Ammon's horn (tissue), 1 donor: ENCODE data around the gene TNS3.

Source experiments
- DNase-seq: peaks from one replicate; pipeline ENCODE4 v3.0.0-alpha.2; 2016; ENCODE audit warnings: low spot score

Gene TNS3

GRCh38 chr7:47258798-47259197 is 323.1 kb downstream of the TNS3 start:
- DNase-seq, result no peak

- no peak for DNase-seq
Observed at GRCh38 chr7:47256016-47256415, 325.9 kb downstream of the TNS3 start.

DNA sequence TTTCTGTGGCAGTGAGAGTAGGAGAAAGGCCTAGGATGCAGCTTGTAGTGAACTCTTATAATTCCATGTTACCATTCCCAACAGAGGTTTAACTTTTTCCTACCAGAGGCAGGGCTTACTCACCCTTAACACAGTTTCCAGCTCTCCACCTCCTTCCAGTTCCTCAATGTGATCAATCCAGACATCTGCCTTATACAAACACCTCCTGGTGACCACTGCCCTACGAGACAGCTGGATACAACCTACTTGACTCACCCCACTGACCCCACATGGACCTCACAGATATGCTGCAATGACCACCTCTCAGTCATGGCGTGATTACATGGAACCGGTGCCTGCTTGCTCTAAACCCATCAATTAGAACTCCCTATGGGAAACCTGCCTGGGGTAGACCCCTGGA is 326.5 kb downstream of the TNS3 start:
- no peak for DNase-seq

- DNase-seq, result no peak
Observed at GRCh38 chr7:47255007-47255406, 326.9 kb downstream of the TNS3 start.

DNA sequence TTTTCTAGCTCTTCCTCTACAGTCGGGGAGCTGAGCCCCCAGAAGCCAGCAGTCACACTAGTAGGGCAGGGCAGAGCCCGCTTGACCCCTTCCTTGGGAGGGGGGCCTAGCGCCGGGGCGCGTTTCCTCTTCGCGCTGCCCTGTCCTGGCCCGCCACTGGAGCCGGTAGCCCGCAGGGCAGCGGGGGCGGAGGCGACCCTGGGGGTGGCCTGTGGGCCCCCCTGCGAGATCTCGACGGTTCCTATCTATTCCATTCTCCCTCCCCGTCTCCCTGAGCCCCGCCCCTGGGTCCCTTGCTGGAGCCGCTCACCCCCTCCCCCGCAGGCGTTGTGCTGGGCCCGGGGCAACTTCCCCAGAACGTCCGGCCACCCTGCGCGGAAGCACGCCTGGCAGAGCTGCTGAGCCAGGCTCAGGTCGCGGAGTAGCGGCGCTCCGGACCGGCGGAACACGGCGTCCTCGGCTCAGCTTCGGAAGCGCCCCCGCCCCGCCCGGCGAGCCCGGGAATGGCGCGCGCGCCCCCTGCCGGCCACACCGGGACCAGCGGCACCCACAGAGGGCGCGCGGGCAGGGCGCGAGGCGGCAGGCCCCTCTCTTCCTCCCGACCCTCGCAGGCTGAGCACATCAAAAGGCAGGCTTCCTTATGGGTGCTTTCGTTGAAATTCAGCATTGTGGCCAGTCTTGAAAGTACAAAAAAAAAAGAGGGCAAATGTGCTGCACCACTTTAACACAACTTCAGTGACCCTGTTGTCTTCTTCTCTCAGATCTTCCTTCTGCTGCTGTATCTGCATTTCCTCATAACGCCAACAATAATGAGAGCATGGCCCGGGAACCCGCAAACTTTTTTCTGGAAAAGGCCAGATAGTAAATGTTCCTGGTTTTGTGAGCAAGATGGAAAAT is 327.6 kb downstream of the TNS3 start:
- peak; percentile 77 for DNase-seq

- peak; percentile 37 for DNase-seq
Observed at GRCh38 chr7:47253650-47254080, 328.2 kb downstream of the TNS3 start.

GRCh38 chr7:47252675-47253074 is 329.2 kb downstream of the TNS3 start:
- DNase-seq, result no peak

- DNase-seq, result no peak
Observed at GRCh38 chr7:47249361-47249760, 332.6 kb downstream of the TNS3 start.

GRCh38 chr7:47248797-47249196 is 333.1 kb downstream of the TNS3 start:
- DNase-seq, result no peak

GRCh38 chr7:47247132-47247531 is 334.8 kb downstream of the TNS3 start:
- no peak for DNase-seq

DNA sequence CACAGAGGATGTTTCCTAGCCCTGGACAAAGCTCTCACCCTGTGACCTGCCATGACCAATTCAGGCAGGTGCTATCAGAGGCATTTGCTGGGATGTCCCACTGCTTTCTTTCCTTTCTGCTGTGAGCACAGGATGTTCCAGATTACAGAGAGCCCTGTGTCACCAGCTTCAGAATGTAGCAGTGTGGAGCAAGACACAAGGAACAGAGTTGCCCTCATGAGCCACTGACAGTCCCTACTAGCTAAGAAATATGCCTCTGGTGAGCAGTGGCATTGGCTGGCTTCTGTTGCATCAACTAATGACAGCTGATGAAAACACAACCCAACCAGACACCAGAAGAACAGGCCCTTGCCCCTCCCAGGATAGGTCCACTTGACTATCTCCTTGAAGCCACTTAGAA is 337.2 kb downstream of the TNS3 start:
- DNase-seq, result no peak

DNA sequence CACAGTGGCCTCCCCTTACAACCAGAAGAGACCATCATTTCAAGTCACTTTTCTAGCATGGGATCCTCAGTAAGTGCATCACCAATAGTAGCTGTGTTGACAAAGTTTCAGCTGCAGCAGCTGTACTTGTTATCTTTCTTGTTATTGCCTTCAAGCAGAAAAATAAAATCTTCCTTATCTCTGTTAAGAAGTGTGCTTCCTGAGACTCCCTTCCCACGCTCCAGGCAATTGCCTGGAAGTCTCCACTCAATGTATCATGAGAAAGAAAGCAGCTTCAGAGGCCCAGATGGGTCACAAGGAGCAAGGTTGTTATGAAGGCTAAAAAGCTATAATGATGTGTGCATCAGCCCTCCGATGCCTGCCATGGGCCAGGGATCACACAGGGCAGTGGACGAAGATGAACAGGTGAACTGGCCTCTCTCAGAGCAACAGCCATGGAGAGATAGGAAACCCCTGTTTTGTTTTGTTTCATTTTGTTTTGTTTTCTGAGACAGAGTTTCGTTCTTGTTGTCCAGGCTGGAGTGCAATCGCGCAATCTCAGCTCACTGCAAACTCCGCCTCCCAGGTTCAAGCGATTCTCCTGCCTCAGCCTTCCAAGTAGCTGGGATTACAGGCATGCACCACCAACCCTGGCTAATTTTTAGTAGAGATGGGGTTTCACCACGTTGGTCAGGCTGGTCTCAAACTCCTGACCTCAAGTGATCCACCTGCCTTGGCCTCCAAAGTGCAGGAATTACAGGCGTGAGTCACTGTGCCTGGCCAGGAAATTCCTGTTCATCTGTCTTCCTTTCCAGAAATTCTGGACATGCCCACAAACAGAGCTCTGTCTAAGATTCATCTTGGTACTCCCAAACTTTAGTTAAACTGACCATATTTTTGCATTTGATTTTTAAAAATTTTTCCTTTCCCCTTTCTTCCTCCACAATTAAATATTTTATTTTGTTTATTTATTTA is 340.5 kb downstream of the TNS3 start:
- no peak for DNase-seq

DNA sequence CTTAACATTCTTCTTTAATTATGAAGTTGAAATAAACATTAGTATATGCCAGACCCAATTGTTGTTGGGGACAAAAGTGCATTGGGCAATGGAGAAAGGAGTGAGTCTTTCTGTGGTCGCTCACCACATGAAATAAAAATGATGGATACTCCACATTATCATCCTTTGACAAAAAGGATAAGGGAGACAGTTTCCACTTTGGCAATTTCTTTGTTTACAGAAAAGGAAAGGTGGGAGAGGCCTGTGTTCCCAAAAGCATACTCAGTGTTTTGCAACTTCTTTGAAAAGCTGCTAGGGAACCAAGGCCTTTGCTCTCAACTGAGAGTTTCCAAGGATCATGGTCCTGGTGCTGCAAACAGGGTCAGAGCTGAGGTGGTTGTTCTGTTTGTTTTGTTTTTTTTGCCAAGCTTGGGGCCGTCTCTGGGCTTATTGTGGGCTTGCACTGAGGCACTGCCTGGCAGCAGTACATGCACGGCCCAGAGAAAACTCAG is 341.9 kb downstream of the TNS3 start:
- no peak for DNase-seq

DNA sequence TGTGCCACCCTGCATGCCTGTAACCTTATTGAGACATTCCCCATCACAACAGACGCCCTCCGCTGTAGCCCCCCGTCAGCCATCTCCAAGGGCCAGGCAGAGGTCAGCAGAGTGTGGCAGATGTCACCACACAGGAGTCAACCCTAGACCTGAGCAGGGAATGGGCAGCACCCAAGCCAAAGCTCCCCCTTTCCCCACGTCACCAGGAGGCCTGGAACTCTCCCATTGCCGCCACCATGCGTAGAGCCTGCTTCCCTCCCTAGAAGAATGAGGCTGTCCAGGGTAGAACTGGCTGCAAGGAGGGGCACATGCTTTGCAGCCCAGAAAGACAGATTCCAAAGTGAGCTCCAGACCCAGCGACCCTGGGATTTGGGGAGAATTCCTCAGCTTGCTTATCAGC is 342.9 kb downstream of the TNS3 start:
- DNase-seq, result no peak

DNA sequence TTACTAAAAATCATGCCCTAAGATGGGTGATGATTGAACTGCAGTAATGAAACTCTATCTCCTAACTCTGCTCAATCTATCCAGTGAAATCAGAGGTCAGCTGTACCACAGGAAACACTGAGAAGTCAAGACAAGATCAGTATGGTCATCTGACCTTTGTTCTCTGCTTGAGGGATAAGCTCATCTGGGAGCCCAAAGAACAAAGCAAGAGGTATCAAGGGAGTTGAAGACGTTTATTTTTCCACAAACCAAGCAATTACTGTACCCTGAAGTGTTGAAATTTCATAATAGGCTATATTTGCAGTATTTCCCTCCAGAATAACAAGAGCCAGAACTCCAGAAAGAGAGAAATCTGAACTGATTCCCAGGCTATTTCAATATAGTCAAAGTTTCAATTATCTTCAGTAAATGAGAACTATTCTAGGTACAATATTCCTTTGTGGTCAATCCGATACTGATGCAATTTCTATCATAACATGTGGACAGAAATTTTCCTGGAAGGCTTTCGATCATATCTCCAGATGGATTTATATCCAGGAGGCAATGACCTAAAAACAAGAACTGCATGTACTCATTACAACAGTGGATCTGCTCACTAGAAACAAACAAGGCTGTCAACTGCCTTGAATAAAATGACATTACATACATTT is 345.3 kb downstream of the TNS3 start:
- DNase-seq, result no peak

GRCh38 chr7:47233996-47234395 is 347.9 kb downstream of the TNS3 start:
- DNase-seq, result no peak

DNA sequence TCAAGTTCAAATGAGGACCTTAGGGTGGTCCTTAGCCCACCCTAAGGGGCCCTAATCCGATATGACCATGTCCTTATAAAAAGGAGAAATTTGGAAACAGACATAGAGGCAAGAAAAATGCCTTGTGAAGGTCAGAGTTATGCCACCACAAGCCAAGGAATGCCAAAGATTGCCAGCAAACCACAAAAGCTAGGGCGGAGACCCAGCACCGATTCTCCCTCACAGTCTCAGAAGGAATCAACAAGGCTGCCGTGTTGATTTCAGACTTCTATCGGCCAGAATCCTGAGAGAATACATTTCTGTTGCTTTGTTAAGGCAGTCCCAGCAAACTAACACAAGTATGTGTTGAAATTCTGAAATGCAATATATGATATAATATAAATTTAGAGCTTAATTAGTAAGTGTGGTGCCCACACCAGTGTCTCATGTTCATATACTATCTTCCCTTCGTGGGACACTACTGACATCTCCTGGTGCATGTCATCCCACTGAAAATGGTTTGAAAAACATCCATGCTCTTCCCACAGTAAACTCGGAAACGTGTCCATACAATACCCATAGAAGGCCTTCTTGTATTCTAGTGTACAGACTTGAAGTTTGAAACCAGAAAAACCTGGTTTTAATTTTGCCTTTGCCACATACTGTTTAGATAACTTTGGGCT is 349.0 kb downstream of the TNS3 start:
- DNase-seq, result no peak

DNA sequence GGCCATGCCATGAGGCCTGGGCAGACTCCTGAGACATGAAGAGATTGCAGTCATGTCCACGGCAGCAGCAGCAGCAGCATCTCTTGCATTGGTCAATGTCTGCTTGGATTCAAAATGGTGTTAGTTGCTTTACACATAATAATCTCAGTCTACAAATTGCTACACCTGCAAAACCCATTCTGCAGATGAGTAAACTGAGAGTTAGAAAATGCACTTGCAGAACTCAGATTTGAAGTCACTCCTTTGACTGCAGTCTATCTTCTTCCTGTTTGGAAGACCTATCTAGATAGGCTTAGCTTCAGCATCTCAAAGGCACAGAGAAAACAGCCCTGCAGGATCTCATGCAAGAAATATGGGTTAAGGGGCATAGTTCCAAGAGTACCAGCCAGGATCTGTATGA is 350.3 kb downstream of the TNS3 start:
- DNase-seq, result no peak

DNA sequence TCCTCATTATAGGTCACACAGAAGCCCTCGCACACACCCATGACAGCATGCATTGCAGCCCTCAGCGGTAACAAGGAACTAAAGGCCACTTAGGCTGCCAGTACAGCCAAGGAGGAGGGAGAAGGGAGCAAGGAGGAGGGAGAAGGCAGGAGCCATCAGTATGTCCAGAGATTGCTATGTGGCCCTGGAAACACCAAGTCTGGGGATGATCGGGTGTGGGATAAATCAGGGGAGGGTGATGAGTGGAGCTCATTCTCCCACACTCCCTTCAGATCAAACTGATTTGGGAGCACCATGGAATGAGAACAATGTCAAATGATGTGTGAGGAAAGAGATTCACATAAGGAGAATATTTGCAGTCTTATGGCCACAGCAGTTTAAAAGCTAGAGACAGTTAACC is 350.9 kb downstream of the TNS3 start:
- DNase-seq, result no peak

DNA sequence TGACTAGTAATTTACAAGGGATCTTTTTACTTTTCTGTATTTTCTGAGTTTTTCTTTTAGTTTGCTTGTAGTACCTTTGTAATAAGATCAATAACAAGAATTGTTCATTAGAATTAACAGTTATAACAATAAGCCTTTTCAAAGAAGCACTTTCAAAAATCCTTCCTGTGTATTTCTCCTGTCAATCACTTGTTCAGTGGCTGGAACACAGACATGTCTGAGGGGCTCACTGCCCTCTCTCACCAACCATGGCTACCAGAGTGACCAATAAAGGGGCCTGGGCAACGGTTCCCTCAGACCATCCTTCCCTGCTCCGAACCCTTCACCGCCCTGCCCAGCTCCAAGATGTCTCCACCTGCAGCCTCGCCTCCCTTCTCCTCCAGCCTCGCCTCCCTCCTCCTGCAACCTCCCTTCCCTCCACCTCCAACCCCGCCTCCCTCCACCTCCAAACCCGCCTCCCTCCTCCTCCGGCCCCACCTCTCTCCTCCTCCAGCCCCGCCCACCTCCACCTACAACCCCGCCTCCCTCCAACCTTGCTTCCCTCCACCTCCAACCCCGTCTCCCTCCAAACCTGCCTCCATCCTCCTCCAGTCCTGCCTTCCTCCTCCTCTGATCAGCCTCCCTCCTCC is 353.4 kb downstream of the TNS3 start:
- DNase-seq, result no peak

DNA sequence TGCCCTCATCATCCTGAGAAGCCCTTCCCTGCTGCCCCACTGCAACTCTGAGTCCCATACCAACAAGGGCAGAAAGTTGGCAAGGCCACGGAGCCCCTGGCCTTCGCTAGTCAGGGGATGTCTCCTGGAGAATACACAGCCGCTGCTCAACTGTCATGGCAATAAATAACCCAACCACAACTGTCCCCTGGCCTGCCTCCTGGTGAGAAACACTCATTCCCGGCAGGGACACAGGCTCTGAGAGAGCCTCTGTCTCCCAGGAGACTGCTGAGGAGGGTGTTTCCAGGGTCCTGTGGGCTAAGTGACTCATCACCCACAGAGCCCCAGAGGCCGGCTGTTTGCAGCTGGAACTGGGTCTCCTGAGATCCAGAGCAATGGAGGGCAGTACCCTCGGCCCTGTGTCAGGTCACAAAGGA is 354.1 kb downstream of the TNS3 start:
- no peak for DNase-seq
